Stimulated activated CD4-positive, alpha-beta T cell treated with anti-CD3 and anti-CD28 coated beads, Interleukin-1b, Interleukin-23, amount 100 ng/mL, for 4 hours (primary cell): ENCODE results near the gene CDH13.

Experiments
- DNase-seq, 2 donors: peaks; one replicate each; pipeline ENCODE4 v3.0.0-alpha.2; 2020; ENCODE audit warnings: low read depth in 2 of 2

Gene CDH13

DNA sequence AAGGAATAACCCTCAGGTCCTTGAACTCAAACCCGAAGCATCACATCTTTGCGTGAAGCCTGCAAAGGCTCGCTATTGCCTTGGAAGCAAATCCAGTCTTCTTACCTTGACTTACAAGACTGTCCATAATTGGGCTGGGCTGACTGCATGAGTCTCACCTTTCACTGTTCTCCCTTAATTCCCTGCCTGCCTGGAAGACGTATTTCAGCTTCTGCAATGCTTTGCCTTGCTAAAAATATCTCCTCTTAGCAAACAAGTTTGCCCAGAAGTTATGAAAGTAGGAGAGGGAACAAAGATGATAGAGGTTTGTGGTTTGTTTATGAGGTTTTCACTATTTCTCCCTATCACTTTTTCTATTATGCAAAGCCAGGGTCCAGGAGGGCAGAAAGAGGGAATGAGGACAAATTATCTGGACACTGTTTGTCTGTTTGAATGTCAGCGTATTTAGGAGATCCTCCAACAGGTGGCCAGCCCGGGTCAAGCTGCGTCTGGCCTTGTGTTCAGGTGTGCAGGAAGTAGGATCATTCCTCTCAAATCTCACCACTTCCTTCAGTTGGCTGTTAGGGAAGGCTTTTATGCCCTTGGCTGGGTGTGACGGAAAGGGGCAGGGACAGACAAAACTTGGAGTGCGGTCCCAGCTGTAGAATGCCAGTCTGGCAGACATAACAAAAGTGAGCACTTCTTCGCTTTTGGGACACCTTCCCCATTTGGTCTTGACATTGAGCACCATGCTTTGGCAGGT lies 488.9 kb downstream of the CDH13 start:
- DNase-seq: no peak

GRCh38 chr16:83116274-83116892 lies 489.6 kb downstream of the CDH13 start:
- no peak for DNase-seq

GRCh38 chr16:83117810-83118209 lies 491.0 kb downstream of the CDH13 start:
- DNase-seq: no peak

DNA sequence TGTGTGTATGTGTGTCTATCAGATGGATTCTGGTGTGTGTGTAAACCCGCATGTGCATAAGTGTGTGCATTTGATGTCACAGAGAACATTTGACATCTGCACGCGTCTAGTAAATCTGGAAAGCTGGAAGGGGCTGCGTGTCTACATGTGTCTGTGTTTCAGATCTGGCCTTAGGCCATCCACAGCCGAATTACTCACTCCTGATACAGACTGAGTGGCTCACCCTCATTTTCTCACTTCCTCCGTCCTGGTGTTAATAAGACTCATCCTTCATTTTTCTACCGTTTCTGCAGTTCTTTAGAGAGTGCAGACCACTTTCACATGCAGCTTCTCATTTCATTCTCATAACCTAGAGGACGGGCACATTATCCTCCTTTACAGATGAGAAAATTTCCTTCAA lies 491.6 kb downstream of the CDH13 start:
- no peak for DNase-seq

- no peak for DNase-seq
These were observed 499.3 kb downstream of the CDH13 start for GRCh38 chr16:83125999-83126568.

DNA sequence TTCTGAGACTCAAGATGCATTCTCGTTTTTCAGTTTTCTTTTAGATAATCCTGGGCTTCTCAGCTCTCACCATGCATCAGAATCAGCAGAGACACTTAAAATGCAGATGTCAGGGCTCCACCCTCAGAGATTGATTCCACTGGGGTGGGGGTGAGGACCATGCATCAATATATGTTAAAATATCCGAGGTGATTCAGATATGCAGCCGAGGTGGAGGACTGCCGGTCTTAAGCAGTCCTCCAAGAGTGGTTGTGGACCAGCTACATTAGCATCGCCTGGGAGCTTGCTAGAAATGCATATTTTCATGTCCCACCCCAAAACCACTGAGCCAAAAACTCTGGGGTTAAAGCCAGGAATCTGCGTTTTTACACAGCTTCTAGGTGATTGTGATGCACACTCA lies 501.3 kb downstream of the CDH13 start:
- no peak for DNase-seq

- no peak for DNase-seq
These were observed 503.3 kb downstream of the CDH13 start for GRCh38 chr16:83130039-83130438.

- DNase-seq: no peak
These were observed 507.9 kb downstream of the CDH13 start for GRCh38 chr16:83134638-83135037.

GRCh38 chr16:83136419-83136818 lies 509.6 kb downstream of the CDH13 start:
- no peak for DNase-seq

DNA sequence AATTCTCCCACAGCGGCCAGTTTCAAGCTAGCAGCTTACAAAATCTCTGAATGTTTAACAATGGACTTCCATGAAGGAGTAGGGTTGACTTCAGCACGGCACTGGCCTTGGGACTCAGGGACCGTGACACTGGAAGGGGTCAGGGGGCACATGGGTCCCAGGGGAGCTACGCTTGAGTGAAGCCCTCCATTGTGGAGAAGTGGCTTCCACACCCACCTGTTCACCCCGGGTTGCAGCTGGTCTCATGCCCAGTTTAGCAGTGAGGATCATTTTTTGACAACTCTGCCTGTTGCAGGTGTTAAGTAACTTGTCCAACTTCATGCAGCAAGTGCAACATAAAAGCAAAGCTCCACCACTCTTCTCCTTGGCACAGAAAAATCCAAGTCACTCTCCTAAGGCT lies 510.2 kb downstream of the CDH13 start:
- no peak for DNase-seq

DNA sequence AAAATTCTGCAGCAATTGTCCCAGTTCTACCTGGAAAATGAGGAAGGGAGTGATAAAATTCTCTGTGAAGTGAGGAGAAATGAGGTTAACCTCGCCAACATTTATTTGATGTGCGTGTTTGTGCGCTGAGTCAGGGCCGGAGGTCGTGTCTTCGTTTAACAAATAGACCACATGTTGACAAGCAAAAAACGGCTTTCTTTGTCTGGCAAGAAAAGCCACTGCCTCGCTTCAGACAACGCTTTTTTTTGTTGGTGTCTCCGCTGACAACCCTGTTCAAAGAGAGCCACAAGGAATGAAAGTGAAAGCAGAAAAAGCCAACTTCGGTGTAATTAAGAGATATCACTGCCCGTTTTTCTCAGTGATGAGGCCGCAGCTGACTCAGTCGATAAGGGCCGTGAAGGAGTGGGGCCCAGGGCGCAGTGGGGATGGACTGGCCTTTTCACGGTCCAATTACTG lies 510.6 kb downstream of the CDH13 start:
- no peak for DNase-seq

DNA sequence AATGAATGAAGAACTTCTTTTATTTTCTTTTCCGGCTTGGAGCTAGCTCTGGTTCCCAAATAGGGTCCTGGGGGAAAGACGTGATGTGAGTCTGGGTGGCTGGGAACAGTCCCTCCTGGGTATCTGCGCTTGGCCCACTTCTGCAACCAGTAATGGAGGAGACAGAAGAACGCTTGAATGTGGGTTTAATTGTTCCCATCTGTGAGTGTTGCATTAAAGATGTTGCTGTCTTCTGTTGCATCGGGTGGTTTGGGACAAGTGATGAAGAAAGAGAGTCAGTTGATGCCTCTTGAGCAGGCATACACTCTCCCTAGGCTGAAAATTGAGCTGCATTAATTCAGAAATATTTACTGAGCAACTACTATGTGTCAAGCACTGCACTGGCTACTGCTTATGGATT lies 511.1 kb downstream of the CDH13 start:
- DNase-seq: no peak

- DNase-seq: no peak
These were observed 511.7 kb downstream of the CDH13 start for GRCh38 chr16:83138512-83138911.

GRCh38 chr16:83138976-83139690 lies 512.4 kb downstream of the CDH13 start:
- no peak for DNase-seq

- no peak for DNase-seq
These were observed 517.0 kb downstream of the CDH13 start for GRCh38 chr16:83143788-83144187.

DNA sequence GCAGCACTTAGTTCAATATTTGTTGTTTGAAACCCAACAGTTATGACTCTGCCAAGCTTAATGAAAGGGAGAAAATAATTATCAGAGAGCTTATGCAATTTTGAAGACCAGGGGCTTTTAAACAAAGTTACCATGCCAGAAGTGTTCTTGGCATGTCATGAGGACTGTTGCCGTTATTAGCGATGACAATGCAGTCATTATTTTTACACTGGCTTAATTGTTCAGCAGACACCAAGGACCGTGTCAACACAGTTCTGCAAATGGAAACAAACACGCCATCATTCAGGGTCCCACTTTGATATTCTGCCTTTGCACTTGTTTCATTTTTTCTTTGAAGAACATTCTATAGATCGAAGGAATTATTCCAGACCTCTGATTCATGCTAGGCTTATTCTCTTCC lies 518.5 kb downstream of the CDH13 start:
- no peak for DNase-seq

- DNase-seq: no peak
These were observed 520.5 kb downstream of the CDH13 start for GRCh38 chr16:83147244-83147643.

- DNase-seq: no peak
These were observed 531.7 kb downstream of the CDH13 start for GRCh38 chr16:83158320-83158957.

GRCh38 chr16:83159049-83159448 lies 532.3 kb downstream of the CDH13 start:
- DNase-seq: no peak

- DNase-seq: no peak
These were observed 533.7 kb downstream of the CDH13 start for GRCh38 chr16:83160287-83161020.

DNA sequence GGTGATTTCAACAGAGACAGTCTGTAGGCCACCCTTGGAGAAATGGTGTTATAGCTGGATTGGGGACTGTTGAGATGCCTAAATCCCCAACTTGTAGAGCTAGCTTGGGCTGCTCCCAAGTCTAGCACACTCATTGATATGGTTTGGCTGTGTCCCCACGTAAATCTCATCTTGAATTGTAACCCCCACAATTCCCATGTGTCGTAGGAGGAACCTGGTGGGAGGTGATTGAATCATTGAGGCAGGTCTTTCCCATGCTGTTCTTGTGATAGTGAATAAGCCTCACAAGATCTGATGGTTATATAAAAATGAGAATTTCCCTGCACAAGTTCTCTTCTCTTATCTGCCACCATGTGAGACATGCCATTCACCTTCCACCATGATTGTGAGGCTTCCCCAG lies 536.0 kb downstream of the CDH13 start:
- no peak for DNase-seq
